ENCODE data around the gene CHMP4B.
"Not testable (repeated sequence)": the region's sequence is repeated elsewhere in the genome, so short reads cannot be mapped to it uniquely, and the experiment has no call there.

The CHMP4B gene

GRCh38 chr20:33790566-33790965 is 20.6 kb upstream of the CHMP4B start:
- no peaks in the 10 kb centered on the region for H3K27me3 ChIP-seq (ENCODE audit: insufficient read depth, low read length)
- no peak overlapping the region for H3K27ac ChIP-seq (ENCODE audit: low read depth, low read length)
- no peaks in the 10 kb centered on the region for H3K9me3 ChIP-seq (ENCODE audit: insufficient read depth, low read depth, low read length)
- H3K9ac ChIP-seq (ENCODE audit: low read depth, low read length), result no peak overlapping the region
- WGBS, result 94% methylated on average over 11 of the region's 11 CpGs
- no peak overlapping the region for H3K4me3 ChIP-seq (ENCODE audit: low read length)
- H3K36me3 ChIP-seq (ENCODE audit: insufficient read depth, low read length), result no peaks in the 10 kb centered on the region
- no peaks in the 10 kb centered on the region for H3K4me1 ChIP-seq (ENCODE audit: insufficient read depth, low read length)

GRCh38 chr20:33791021-33791420 is 20.1 kb upstream of the CHMP4B start:
- 97% methylated on average over 31 of the region's 31 CpGs for WGBS
- Histone ChIP-seq H3K27me3 (ENCODE audit: insufficient read depth, low read length) (no peaks in the 10 kb centered on the region), H3K27ac (ENCODE audit: low read depth, low read length) (no peak overlapping the region)

GRCh38 chr20:33791540-33791939 is 19.6 kb upstream of the CHMP4B start:
- no peak overlapping the region for H3K4me3 ChIP-seq (ENCODE audit: low read length)
- no peaks in the 10 kb centered on the region for H3K36me3 ChIP-seq (ENCODE audit: insufficient read depth, low read length)
- H3K9ac ChIP-seq (ENCODE audit: low read depth, low read length), result no peak overlapping the region
- H3K9me3 ChIP-seq (ENCODE audit: insufficient read depth, low read depth, low read length), result no peaks in the 10 kb centered on the region
- no peaks in the 10 kb centered on the region for H3K27me3 ChIP-seq (ENCODE audit: insufficient read depth, low read length)
- H3K4me1 ChIP-seq (ENCODE audit: insufficient read depth, low read length), result no peaks in the 10 kb centered on the region
- WGBS, result 94% methylated on average over 9 of the region's 9 CpGs
- no peak overlapping the region for H3K27ac ChIP-seq (ENCODE audit: low read depth, low read length)

More at GRCh38 chr20:33791021-33791420, 20.1 kb upstream of the CHMP4B start:
- Histone ChIP-seq H3K4me3 (ENCODE audit: low read length) (no peak overlapping the region), H3K36me3 (ENCODE audit: insufficient read depth, low read length) (no peaks in the 10 kb centered on the region), H3K4me1 (ENCODE audit: insufficient read depth, low read length) (no peaks in the 10 kb centered on the region), H3K9ac (ENCODE audit: low read depth, low read length) (no peak overlapping the region), H3K9me3 (ENCODE audit: insufficient read depth, low read depth, low read length) (no peaks in the 10 kb centered on the region)

GRCh38 chr20:33791959-33792597 is 19.1 kb upstream of the CHMP4B start:
- no peak overlapping the region for H3K27ac ChIP-seq (ENCODE audit: low read depth, low read length)
- 81% methylated on average over 13 of the region's 13 CpGs for WGBS
- no peaks in the 10 kb centered on the region for H3K27me3 ChIP-seq (ENCODE audit: insufficient read depth, low read length)
- no peak overlapping the region for H3K9ac ChIP-seq (ENCODE audit: low read depth, low read length)
- H3K9me3 ChIP-seq (ENCODE audit: insufficient read depth, low read depth, low read length), result no peaks in the 10 kb centered on the region
- H3K36me3 ChIP-seq (ENCODE audit: insufficient read depth, low read length), result no peaks in the 10 kb centered on the region
- H3K4me1 ChIP-seq (ENCODE audit: insufficient read depth, low read length), result no peaks in the 10 kb centered on the region
- no peak overlapping the region for H3K4me3 ChIP-seq (ENCODE audit: low read length)

- WGBS, result 82% methylated on average over 3 of the region's 3 CpGs
- H3K27ac ChIP-seq (ENCODE audit: low read depth, low read length); H3K27me3 ChIP-seq (ENCODE audit: insufficient read depth, low read length); H3K4me3 ChIP-seq (ENCODE audit: low read length); H3K36me3 ChIP-seq (ENCODE audit: insufficient read depth, low read length); H3K9me3 ChIP-seq (ENCODE audit: insufficient read depth, low read depth, low read length); H3K4me1 ChIP-seq (ENCODE audit: insufficient read depth, low read length); H3K9ac ChIP-seq (ENCODE audit: low read depth, low read length): not testable (repeated sequence)
Measured at GRCh38 chr20:33792598-33792989, 18.6 kb upstream of the CHMP4B start.

GRCh38 chr20:33793011-33793931 is 17.9 kb upstream of the CHMP4B start:
- Histone ChIP-seq H3K27ac (ENCODE audit: low read depth, low read length) (no peak overlapping the region), H3K4me1 (ENCODE audit: insufficient read depth, low read length) (no peaks in the 10 kb centered on the region), H3K36me3 (ENCODE audit: insufficient read depth, low read length) (no peaks in the 10 kb centered on the region), H3K9ac (ENCODE audit: low read depth, low read length) (no peak overlapping the region), H3K9me3 (ENCODE audit: insufficient read depth, low read depth, low read length) (no peaks in the 10 kb centered on the region), H3K4me3 (ENCODE audit: low read length) (no peak overlapping the region), H3K27me3 (ENCODE audit: insufficient read depth, low read length) (no peaks in the 10 kb centered on the region)
- WGBS, result 90% methylated on average over 21 of the region's 21 CpGs

- Histone ChIP-seq H3K4me1 (ENCODE audit: insufficient read depth, low read length) (no peaks in the 10 kb centered on the region), H3K27ac (ENCODE audit: low read depth, low read length) (no peak overlapping the region), H3K9me3 (ENCODE audit: insufficient read depth, low read depth, low read length) (no peaks in the 10 kb centered on the region), H3K4me3 (ENCODE audit: low read length) (no peak overlapping the region), H3K9ac (ENCODE audit: low read depth, low read length) (no peak overlapping the region), H3K27me3 (ENCODE audit: insufficient read depth, low read length) (no peaks in the 10 kb centered on the region), H3K36me3 (ENCODE audit: insufficient read depth, low read length) (no peaks in the 10 kb centered on the region)
- WGBS, result 89% methylated on average over 8 of the region's 9 CpGs
Measured at GRCh38 chr20:33796263-33796906, 14.8 kb upstream of the CHMP4B start.

- WGBS, result 94% methylated on average over 5 of the region's 5 CpGs
- Histone ChIP-seq H3K4me3 (ENCODE audit: low read length) (no peak overlapping the region), H3K27me3 (ENCODE audit: insufficient read depth, low read length) (no peaks in the 10 kb centered on the region), H3K27ac (ENCODE audit: low read depth, low read length) (no peak overlapping the region), H3K9me3 (ENCODE audit: insufficient read depth, low read depth, low read length) (no peaks in the 10 kb centered on the region), H3K36me3 (ENCODE audit: insufficient read depth, low read length) (no peaks in the 10 kb centered on the region), H3K4me1 (ENCODE audit: insufficient read depth, low read length) (no peaks in the 10 kb centered on the region), H3K9ac (ENCODE audit: low read depth, low read length) (no peak overlapping the region)
Measured at GRCh38 chr20:33796907-33797544, 14.1 kb upstream of the CHMP4B start.

- 93% methylated on average over 4 of the region's 4 CpGs for WGBS
- Histone ChIP-seq H3K9me3 (ENCODE audit: insufficient read depth, low read depth, low read length) (no peaks in the 10 kb centered on the region), H3K27me3 (ENCODE audit: insufficient read depth, low read length) (no peaks in the 10 kb centered on the region), H3K4me1 (ENCODE audit: insufficient read depth, low read length) (no peaks in the 10 kb centered on the region), H3K4me3 (ENCODE audit: low read length) (no peak overlapping the region), H3K36me3 (ENCODE audit: insufficient read depth, low read length) (no peaks in the 10 kb centered on the region), H3K9ac (ENCODE audit: low read depth, low read length) (no peak overlapping the region), H3K27ac (ENCODE audit: low read depth, low read length) (no peak overlapping the region)
Measured at GRCh38 chr20:33798444-33798843, 12.7 kb upstream of the CHMP4B start.

GRCh38 chr20:33803921-33804337 is 7.2 kb upstream of the CHMP4B start:
- Histone ChIP-seq H3K27me3 (ENCODE audit: insufficient read depth, low read length) (no peaks in the 10 kb centered on the region), H3K27ac (ENCODE audit: low read depth, low read length) (no peak overlapping the region), H3K36me3 (ENCODE audit: insufficient read depth, low read length) (no peaks in the 10 kb centered on the region), H3K4me3 (ENCODE audit: low read length) (no peak overlapping the region), H3K9ac (ENCODE audit: low read depth, low read length) (no peak overlapping the region), H3K9me3 (ENCODE audit: insufficient read depth, low read depth, low read length) (no peaks in the 10 kb centered on the region), H3K4me1 (ENCODE audit: insufficient read depth, low read length) (no peaks in the 10 kb centered on the region)
- WGBS, result 88% methylated on average over 2 of the region's 2 CpGs

- Histone ChIP-seq H3K36me3 (ENCODE audit: insufficient read depth, low read length) (no peaks in the 10 kb centered on the region), H3K4me3 (ENCODE audit: low read length) (no peak overlapping the region), H3K27me3 (ENCODE audit: insufficient read depth, low read length) (no peaks in the 10 kb centered on the region), H3K9ac (ENCODE audit: low read depth, low read length) (no peak overlapping the region), H3K9me3 (ENCODE audit: insufficient read depth, low read depth, low read length) (no peaks in the 10 kb centered on the region), H3K4me1 (ENCODE audit: insufficient read depth, low read length) (peaks cover 10% of the 10 kb centered on the region), H3K27ac (ENCODE audit: low read depth, low read length) (no peak overlapping the region)
- 96% methylated on average over 3 of the region's 3 CpGs for WGBS
Measured at GRCh38 chr20:33808388-33808787, 2.8 kb upstream of the CHMP4B start.

All from HUES64 (cell line).